Kidney epithelial cell (primary cell): ENCODE data around the gene LRRC8C. TPM values are rescaled to one million over a fixed set of nuclear protein-coding genes. Genes with fewer than 3 reads are reported as not detected.

ENCODE experiments used
- DNase-seq: peaks from one replicate; pipeline ENCODE4 v3.0.0-alpha.2; 2010; ENCODE audit warnings: low read depth
- H3K27me3 ChIP-seq: 2 replicates; pipeline ENCODE4 v1.6.0; 2011; ENCODE audit warnings: low read length; ENCODE audit not compliant: control insufficient read depth, insufficient read depth
- H3K36me3 ChIP-seq: 2 replicates; pipeline ENCODE4 v1.5.1; 2011; ENCODE audit warnings: low read length; ENCODE audit not compliant: control insufficient read depth, insufficient read depth
- H3K4me3 ChIP-seq: 2 replicates; pipeline ENCODE4 v1.5.1; 2011; ENCODE audit warnings: low read depth, mild to moderate bottlenecking, control low read depth, low read length
- CTCF ChIP-seq: IDR thresholded peaks from 2 replicates; pipeline ENCODE4 v1.5.1; 2011; ENCODE audit warnings: mild to moderate bottlenecking, moderate library complexity, low read length, control low read depth, inconsistent platforms; ENCODE audit not compliant: insufficient read depth, poor library complexity, severe bottlenecking
- total RNA-seq: library from RNA; depleted of rRNA; stranded (reverse); fragments of >200 nt; gene quantifications from 2 replicates; pipeline ENCODE4 v1.2.3, GENCODE V29; 2015

Gene LRRC8C
- total RNA-seq, 1 donor from 2014 or later = 2.7 TPM

- Histone ChIP-seq H3K4me3 (no peak overlapping the region), H3K27me3 (no peaks in the 10 kb centered on the region), H3K36me3 (no peaks in the 10 kb centered on the region)
- no peak for TF ChIP-seq CTCF
- no peak for DNase-seq
Measured at GRCh38 chr1:89609781-89610456, 23.0 kb upstream of the LRRC8C start.

GRCh38 chr1:89610457-89611011, 22.4 kb upstream of the LRRC8C start:
- Histone ChIP-seq H3K36me3 (no peaks in the 10 kb centered on the region), H3K27me3 (no peaks in the 10 kb centered on the region), H3K4me3 (no peak overlapping the region)
- DNase-seq = no peak
- TF ChIP-seq CTCF = no peak

- Histone ChIP-seq H3K27me3 (no peaks in the 10 kb centered on the region), H3K36me3 (no peaks in the 10 kb centered on the region), H3K4me3 (no peak overlapping the region)
- DNase-seq = no peak
- TF ChIP-seq CTCF = no peak
Measured at GRCh38 chr1:89611721-89612120, 21.2 kb upstream of the LRRC8C start.

GRCh38 chr1:89613928-89614327, 19.0 kb upstream of the LRRC8C start:
- DNase-seq = no peak
- Histone ChIP-seq H3K4me3 (no peak overlapping the region), H3K36me3 (no peaks in the 10 kb centered on the region), H3K27me3 (no peaks in the 10 kb centered on the region)
- TF ChIP-seq CTCF = no peak

GRCh38 chr1:89615676-89616598, 17.0 kb upstream of the LRRC8C start:
- no peak overlapping the region for H3K4me3 ChIP-seq
- peak; percentile 31 for TF ChIP-seq CTCF
- no peaks in the 10 kb centered on the region for H3K36me3 ChIP-seq
- no peak for DNase-seq
- no peaks in the 10 kb centered on the region for H3K27me3 ChIP-seq
